IMR-90 (cell line): ENCODE results near the gene ZMIZ1.

Source experiments
- CEBPB ChIP-seq: IDR thresholded peaks from 2 replicates; pipeline ENCODE4 v1.6.1; 2012; ENCODE audit warnings: low read depth, low read length, improper control_type of control experiment
- FOS ChIP-seq: fragments of 150-350 bp; IDR thresholded peaks from 2 replicates; pipeline ENCODE4 v1.6.1; 2016; ENCODE audit warnings: low read depth, low read length
- MAFK ChIP-seq: IDR thresholded peaks from 2 replicates; pipeline ENCODE4 v1.6.1; 2012; ENCODE audit warnings: low read depth, low read length, improper control_type of control experiment
- NFE2L2 ChIP-seq: fragments of 150-350 bp; IDR thresholded peaks from 2 replicates; pipeline ENCODE4 v1.6.1; 2016; ENCODE audit warnings: low read depth, mild to moderate bottlenecking, low read length
- POLR2A ChIP-seq: IDR thresholded peaks from 2 replicates; pipeline ENCODE4 v1.6.1; 2012; ENCODE audit warnings: mild to moderate bottlenecking, low read depth, low read length
- RAD21 ChIP-seq: IDR thresholded peaks from 2 replicates; pipeline ENCODE4 v1.6.1; 2012; ENCODE audit warnings: low read length, improper control_type of control experiment
- RCOR1 ChIP-seq: IDR thresholded peaks from 2 replicates; pipeline ENCODE4 v1.6.1; 2012; ENCODE audit warnings: mild to moderate bottlenecking, low read length, improper control_type of control experiment; ENCODE audit not compliant: insufficient replicate concordance
- SMC3 ChIP-seq: fragments of 150-350 bp; IDR thresholded peaks from 2 replicates; pipeline ENCODE4 v1.6.1; 2016; ENCODE audit warnings: low read depth, mild to moderate bottlenecking, antibody characterized with exemption, low read length, moderate library complexity
- USF2 ChIP-seq: fragments of 150-350 bp; IDR thresholded peaks from 2 replicates; pipeline ENCODE4 v1.6.1; 2017; ENCODE audit warnings: mild to moderate bottlenecking, antibody characterized with exemption, low read length, low read depth
- TF ChIP-seq, protein P1 (sequence below): conservative IDR thresholded peaks from 2 replicates; pipeline ENCODE4 v1.5.1; 2012; ENCODE audit warnings: mild to moderate bottlenecking, low read depth, low read length, improper control_type of control experiment

DNA sequence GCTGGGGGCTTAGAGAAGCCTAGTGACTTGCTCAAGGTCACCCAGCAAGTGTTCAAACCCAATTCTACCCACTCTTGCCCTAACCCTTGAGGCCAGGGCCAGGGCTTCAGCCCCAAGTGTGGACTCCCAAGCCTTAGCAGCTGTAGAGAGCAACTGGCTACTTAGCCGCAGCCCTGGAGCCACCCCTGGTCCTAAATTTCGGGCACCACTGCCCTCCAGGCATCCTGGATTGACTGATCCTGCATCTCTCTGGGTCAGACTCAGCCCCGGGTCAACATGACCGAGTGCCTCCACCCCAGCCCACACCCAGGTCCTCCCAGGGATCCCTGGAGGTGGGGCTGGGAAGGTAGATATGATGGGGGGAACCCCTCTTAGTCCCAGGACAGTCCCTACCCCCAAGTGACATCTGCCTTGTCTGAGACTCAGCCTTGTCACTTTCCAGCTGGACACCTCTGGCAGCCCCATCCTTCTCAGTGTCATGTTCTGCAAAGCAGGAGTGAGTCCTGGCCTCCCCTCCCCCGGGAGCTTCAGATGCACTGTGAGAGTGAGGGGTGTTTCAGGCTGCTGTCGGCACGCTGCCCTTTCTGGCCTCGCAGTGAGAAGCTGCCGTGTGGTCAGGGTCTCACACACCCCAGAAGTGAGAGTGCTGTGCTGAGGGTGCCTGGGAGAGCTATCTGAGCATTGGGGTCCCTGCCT is 89.8 kb downstream of the ZMIZ1 start:
- TF ChIP-seq, protein P1, sequence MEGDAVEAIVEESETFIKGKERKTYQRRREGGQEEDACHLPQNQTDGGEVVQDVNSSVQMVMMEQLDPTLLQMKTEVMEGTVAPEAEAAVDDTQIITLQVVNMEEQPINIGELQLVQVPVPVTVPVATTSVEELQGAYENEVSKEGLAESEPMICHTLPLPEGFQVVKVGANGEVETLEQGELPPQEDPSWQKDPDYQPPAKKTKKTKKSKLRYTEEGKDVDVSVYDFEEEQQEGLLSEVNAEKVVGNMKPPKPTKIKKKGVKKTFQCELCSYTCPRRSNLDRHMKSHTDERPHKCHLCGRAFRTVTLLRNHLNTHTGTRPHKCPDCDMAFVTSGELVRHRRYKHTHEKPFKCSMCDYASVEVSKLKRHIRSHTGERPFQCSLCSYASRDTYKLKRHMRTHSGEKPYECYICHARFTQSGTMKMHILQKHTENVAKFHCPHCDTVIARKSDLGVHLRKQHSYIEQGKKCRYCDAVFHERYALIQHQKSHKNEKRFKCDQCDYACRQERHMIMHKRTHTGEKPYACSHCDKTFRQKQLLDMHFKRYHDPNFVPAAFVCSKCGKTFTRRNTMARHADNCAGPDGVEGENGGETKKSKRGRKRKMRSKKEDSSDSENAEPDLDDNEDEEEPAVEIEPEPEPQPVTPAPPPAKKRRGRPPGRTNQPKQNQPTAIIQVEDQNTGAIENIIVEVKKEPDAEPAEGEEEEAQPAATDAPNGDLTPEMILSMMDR: no peak
- TF ChIP-seq SMC3 (no peak), RCOR1 (no peak), MAFK (no peak), POLR2A (no peak), NFE2L2 (no peak), RAD21 (no peak), FOS (no peak), USF2 (no peak), CEBPB (no peak)
